ENCODE results near the gene GTSE1.

Gene GTSE1

DNA sequence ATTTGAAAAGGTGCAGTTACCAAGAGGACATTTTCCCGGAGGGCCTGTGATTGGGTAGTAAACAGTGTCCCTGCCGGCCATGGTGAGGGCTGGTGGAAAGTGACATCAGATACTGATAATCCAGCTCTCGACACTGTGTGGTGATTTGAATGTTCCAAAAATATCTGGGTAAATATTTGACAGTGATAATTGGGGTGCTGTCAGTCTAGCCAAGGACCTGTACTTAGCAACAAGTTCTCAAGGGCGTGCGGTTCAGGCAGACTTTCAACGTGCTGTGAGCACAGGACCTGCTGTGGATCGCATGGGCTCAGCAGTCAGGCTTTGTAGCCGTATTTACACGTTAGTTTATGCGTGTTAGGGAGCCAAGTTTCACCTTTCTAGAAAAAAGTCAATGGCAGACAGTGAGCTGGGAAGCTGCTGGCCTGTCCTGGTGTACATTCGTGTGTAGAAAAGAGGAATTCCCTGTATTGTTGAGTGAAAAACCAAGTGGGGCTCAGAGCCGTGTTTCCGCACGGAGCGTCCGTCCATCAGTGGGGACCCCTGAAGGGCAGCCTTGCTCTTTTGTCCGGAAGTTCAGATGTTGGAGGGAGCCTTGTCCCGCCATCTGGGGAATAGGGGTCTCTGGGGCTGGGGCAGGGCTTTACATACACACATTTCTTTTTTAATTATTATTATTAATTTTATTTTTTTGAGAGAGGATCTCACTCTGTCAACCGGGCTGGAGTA is 50.2 kb downstream of the GTSE1 start:
- peaks cover 52% of the 10 kb centered on the region for H3K36me3 Mint-ChIP-seq (ENCODE audit: low read depth)
- H3K9me3 Mint-ChIP-seq, result no peaks in the 10 kb centered on the region
- no peak for DNase-seq
- H3K27ac Mint-ChIP-seq, result no peak overlapping the region
- H3K4me1 Mint-ChIP-seq, result no peaks in the 10 kb centered on the region
- no peaks in the 10 kb centered on the region for H3K27me3 Mint-ChIP-seq
- ATAC-seq, result no peak
- H3K4me3 Mint-ChIP-seq, result no peak overlapping the region

GRCh38 chr22:46347646-46348045 is 51.0 kb downstream of the GTSE1 start:
- Mint-ChIP-seq H3K36me3 (ENCODE audit: low read depth) (peaks cover 56% of the 10 kb centered on the region), H3K9me3 (no peaks in the 10 kb centered on the region), H3K4me1 (peaks cover under 1% of the 10 kb centered on the region), H3K4me3 (no peak overlapping the region), H3K27ac (no peak overlapping the region), H3K27me3 (no peaks in the 10 kb centered on the region)
- DNase-seq (no peak), ATAC-seq (no peak)

DNA sequence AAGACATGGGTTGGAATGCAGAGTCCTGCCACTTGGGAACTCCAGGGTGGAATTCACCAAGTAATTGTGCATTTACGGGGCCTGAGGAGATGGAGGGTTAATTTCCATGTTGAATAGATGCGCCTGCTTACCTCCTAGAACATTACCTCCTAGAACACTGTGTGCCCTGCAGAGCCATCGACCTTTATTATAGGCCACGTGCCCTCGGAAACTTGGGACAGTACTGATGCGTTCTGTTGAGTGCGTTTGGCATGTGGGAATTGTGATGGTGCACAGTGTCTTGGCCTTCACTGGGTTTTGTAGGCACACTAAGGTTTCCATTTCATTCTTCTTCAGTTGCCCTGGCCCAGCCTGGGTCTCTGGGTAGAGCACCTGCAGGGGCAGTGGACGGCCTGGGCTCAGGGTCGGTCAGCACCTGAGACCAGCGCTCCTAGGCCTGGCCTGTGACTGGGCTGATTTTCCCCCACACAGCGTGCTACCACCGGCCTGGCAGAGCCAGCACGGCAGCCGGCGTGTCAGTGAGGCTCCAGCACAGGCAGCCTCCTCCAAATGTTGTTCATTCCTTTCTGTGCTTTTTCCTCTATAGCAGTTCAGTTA is 51.5 kb downstream of the GTSE1 start:
- peaks cover 53% of the 10 kb centered on the region for H3K36me3 Mint-ChIP-seq (ENCODE audit: low read depth)
- H3K9me3 Mint-ChIP-seq, result no peaks in the 10 kb centered on the region

GRCh38 chr22:46349238-46349637 is 52.6 kb downstream of the GTSE1 start:
- H3K27me3 Mint-ChIP-seq, result no peaks in the 10 kb centered on the region
- ATAC-seq, result no peak
- no peaks in the 10 kb centered on the region for H3K9me3 Mint-ChIP-seq
- H3K36me3 Mint-ChIP-seq (ENCODE audit: low read depth), result peaks cover 53% of the 10 kb centered on the region
- peaks cover 3% of the 10 kb centered on the region for H3K4me1 Mint-ChIP-seq
- H3K27ac Mint-ChIP-seq, result no peak overlapping the region
- H3K4me3 Mint-ChIP-seq, result no peak overlapping the region
- no peak for DNase-seq

More for the DNA sequence above, 51.5 kb downstream of the GTSE1 start:
- DNase-seq (no peak), ATAC-seq (no peak)
- H3K4me1 Mint-ChIP-seq, result peaks cover 3% of the 10 kb centered on the region
- H3K27ac Mint-ChIP-seq, result no peak overlapping the region
- H3K4me3 Mint-ChIP-seq, result no peak overlapping the region
- H3K27me3 Mint-ChIP-seq, result no peaks in the 10 kb centered on the region

GRCh38 chr22:46349681-46350080 is 53.0 kb downstream of the GTSE1 start:
- peaks cover 3% of the 10 kb centered on the region for H3K4me1 Mint-ChIP-seq
- ATAC-seq (no peak), DNase-seq (no peak)
- H3K27me3 Mint-ChIP-seq, result no peaks in the 10 kb centered on the region
- no peak overlapping the region for H3K4me3 Mint-ChIP-seq
- peaks cover 49% of the 10 kb centered on the region for H3K36me3 Mint-ChIP-seq (ENCODE audit: low read depth)
- no peaks in the 10 kb centered on the region for H3K9me3 Mint-ChIP-seq
- no peak overlapping the region for H3K27ac Mint-ChIP-seq

GRCh38 chr22:46350121-46350520 is 53.5 kb downstream of the GTSE1 start:
- H3K4me3 Mint-ChIP-seq, result no peak overlapping the region
- ATAC-seq (no peak), DNase-seq (no peak)
- H3K4me1 Mint-ChIP-seq, result peaks cover 3% of the 10 kb centered on the region
- no peak overlapping the region for H3K27ac Mint-ChIP-seq
- peaks cover 47% of the 10 kb centered on the region for H3K36me3 Mint-ChIP-seq (ENCODE audit: low read depth)
- H3K9me3 Mint-ChIP-seq, result no peaks in the 10 kb centered on the region
- no peaks in the 10 kb centered on the region for H3K27me3 Mint-ChIP-seq

GRCh38 chr22:46350646-46351045 is 54.0 kb downstream of the GTSE1 start:
- Mint-ChIP-seq H3K4me3 (no peak overlapping the region), H3K27me3 (no peaks in the 10 kb centered on the region), H3K36me3 (ENCODE audit: low read depth) (peaks cover 47% of the 10 kb centered on the region)

GRCh38 chr22:46351131-46351735 is 54.6 kb downstream of the GTSE1 start:
- no peaks in the 10 kb centered on the region for H3K9me3 Mint-ChIP-seq
- H3K27ac Mint-ChIP-seq, result no peak overlapping the region
- H3K27me3 Mint-ChIP-seq, result no peaks in the 10 kb centered on the region
- no peak overlapping the region for H3K4me3 Mint-ChIP-seq
- no peak for ATAC-seq
- DNase-seq, result no peak
- H3K36me3 Mint-ChIP-seq (ENCODE audit: low read depth), result peaks cover 41% of the 10 kb centered on the region
- peaks cover 3% of the 10 kb centered on the region for H3K4me1 Mint-ChIP-seq

More at GRCh38 chr22:46350646-46351045, 54.0 kb downstream of the GTSE1 start:
- no peak for DNase-seq
- no peak for ATAC-seq
- H3K9me3 Mint-ChIP-seq, result no peaks in the 10 kb centered on the region
- H3K4me1 Mint-ChIP-seq, result peaks cover 3% of the 10 kb centered on the region
- no peak overlapping the region for H3K27ac Mint-ChIP-seq

GRCh38 chr22:46351767-46352166 is 55.1 kb downstream of the GTSE1 start:
- Mint-ChIP-seq H3K27me3 (no peaks in the 10 kb centered on the region), H3K36me3 (ENCODE audit: low read depth) (peaks cover 37% of the 10 kb centered on the region), H3K9me3 (no peaks in the 10 kb centered on the region), H3K27ac (no peak overlapping the region), H3K4me1 (peaks cover 3% of the 10 kb centered on the region), H3K4me3 (no peak overlapping the region)
- ATAC-seq (no peak), DNase-seq (no peak)

- Mint-ChIP-seq H3K4me3 (no peak overlapping the region), H3K36me3 (ENCODE audit: low read depth) (peaks cover 34% of the 10 kb centered on the region), H3K27me3 (no peaks in the 10 kb centered on the region), H3K4me1 (peaks cover 3% of the 10 kb centered on the region), H3K27ac (no peak overlapping the region), H3K9me3 (no peaks in the 10 kb centered on the region)
- DNase-seq (no peak), ATAC-seq (no peak)
Measured at GRCh38 chr22:46352276-46352675, 55.6 kb downstream of the GTSE1 start.

- ATAC-seq (peak; percentile 58), DNase-seq (no peak)
- Mint-ChIP-seq H3K4me3 (no peak overlapping the region), H3K27ac (no peak overlapping the region), H3K27me3 (no peaks in the 10 kb centered on the region), H3K36me3 (ENCODE audit: low read depth) (peaks cover 36% of the 10 kb centered on the region), H3K4me1 (peaks cover 3% of the 10 kb centered on the region), H3K9me3 (no peaks in the 10 kb centered on the region)
Measured at GRCh38 chr22:46352691-46353386, 56.2 kb downstream of the GTSE1 start.

DNA sequence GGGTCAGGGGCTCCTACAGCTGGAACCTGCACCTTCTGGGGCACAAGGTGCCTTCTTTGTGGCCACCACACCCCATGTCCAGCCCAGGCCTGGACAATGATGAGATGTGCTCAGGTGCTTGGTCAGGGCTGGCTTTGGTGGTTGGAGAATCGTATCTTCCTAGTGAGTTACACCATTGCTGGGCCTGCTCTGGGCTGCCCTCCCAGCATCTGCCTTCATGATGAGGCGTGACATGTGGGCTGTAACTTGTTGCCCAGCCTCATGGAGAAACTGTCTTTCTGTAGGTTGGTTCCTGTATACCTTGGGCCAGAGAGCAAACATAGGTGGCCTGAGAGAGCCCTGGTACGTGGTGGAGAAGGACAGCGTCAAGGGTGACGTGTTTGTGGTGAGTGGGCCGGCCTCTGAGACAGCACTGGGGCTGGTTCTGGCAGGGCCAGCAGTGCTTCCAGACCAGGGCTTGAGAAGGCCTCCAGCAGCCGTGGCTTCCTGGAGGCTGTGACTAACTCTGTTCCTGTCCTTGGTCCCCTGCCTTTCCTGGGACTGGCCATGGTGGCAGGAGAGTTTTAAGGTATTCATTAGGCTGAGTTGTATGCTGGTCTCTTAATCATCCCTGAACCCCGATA is 56.9 kb downstream of the GTSE1 start:
- no peak for ATAC-seq
- H3K9me3 Mint-ChIP-seq, result no peaks in the 10 kb centered on the region
- H3K36me3 Mint-ChIP-seq (ENCODE audit: low read depth), result peaks cover 34% of the 10 kb centered on the region

GRCh38 chr22:46354176-46354992 is 57.7 kb downstream of the GTSE1 start:
- Mint-ChIP-seq H3K4me1 (peaks cover 3% of the 10 kb centered on the region), H3K36me3 (ENCODE audit: low read depth) (peaks cover 29% of the 10 kb centered on the region), H3K4me3 (no peak overlapping the region), H3K27ac (no peak overlapping the region), H3K27me3 (no peaks in the 10 kb centered on the region), H3K9me3 (no peaks in the 10 kb centered on the region)
- DNase-seq (no peak), ATAC-seq (no peak)

More for the DNA sequence above, 56.9 kb downstream of the GTSE1 start:
- Mint-ChIP-seq H3K4me1 (peaks cover 3% of the 10 kb centered on the region), H3K4me3 (no peak overlapping the region), H3K27me3 (no peaks in the 10 kb centered on the region), H3K27ac (no peak overlapping the region)
- no peak for DNase-seq

GRCh38 chr22:46354993-46355305 is 58.3 kb downstream of the GTSE1 start:
- ATAC-seq, result no peak
- Mint-ChIP-seq H3K27me3 (no peaks in the 10 kb centered on the region), H3K27ac (no peak overlapping the region), H3K36me3 (ENCODE audit: low read depth) (peaks cover 27% of the 10 kb centered on the region), H3K4me3 (no peak overlapping the region), H3K4me1 (peaks cover 3% of the 10 kb centered on the region), H3K9me3 (no peaks in the 10 kb centered on the region)
- no peak for DNase-seq
